Esophagus muscularis mucosa (tissue), 4 donors: Measurements from ENCODE around the gene TMEM80. TPM values are rescaled to one million over a fixed set of nuclear protein-coding genes. Genes with fewer than 3 reads are reported as not detected.

Experiments used
- DNase-seq: peaks from one replicate; pipeline ENCODE4 v3.0.0-alpha.2; 2017; ENCODE audit errors: extremely low spot score
- H3K27ac ChIP-seq, 4 donors: fragments of 200-600 bp; sonication (generic); replicated peaks in 1 of 4; 1 replicate in 3 of 4; 2 replicates in 1 of 4; pipeline ENCODE4 v1.5.1; 2016 to 2019; ENCODE audit warnings: mild to moderate bottlenecking in 1 of 4
- H3K27me3 ChIP-seq, 4 donors: fragments of 200-600 bp; sonication (generic); one replicate each; pipeline versions ENCODE4 v1.5.1 to v1.6.0; 2016 to 2019
- H3K36me3 ChIP-seq, 4 donors: fragments of 200-600 bp; sonication (generic); one replicate each; pipeline ENCODE4 v1.5.1; 2016 to 2019
- H3K4me1 ChIP-seq, 4 donors: fragments of 200-600 bp; sonication (generic); one replicate each; pipeline ENCODE4 v1.5.1; 2016 to 2019
- H3K4me3 ChIP-seq, 4 donors: fragments of 200-600 bp; sonication (generic); 1 replicate in 2 of 4; 2 replicates in 2 of 4; pipeline ENCODE4 v1.5.1; 2016 to 2019; ENCODE audit warnings: mild to moderate bottlenecking in 4 of 4, moderate library complexity in 1 of 4
- H3K9me3 ChIP-seq, 4 donors: fragments of 200-600 bp; sonication (generic); 1 replicate in 3 of 4; 2 replicates in 1 of 4; pipeline ENCODE4 v1.5.1; 2016 to 2019
- EP300 ChIP-seq: sonication (generic); formaldehyde crosslinking; IDR thresholded peaks from one replicate; pipeline ENCODE4 v1.6.1; 2017; ENCODE audit warnings: antibody characterized with exemption
- POLR2A ChIP-seq: fragments of 450-650 bp; IDR thresholded peaks from one replicate; pipeline ENCODE4 v1.6.1; 2017; ENCODE audit warnings: antibody characterized with exemption, moderate library complexity, mild to moderate bottlenecking, low read depth
- POLR2AphosphoS5 ChIP-seq, 2 donors: sonication (generic); formaldehyde crosslinking; IDR thresholded peaks; one replicate each; pipeline ENCODE4 v1.6.1; 2017; ENCODE audit warnings: antibody characterized with exemption in 2 of 2
- WGBS: methylation state at CpG from one replicate; pipeline ENCODE4 v1.1.5; 2018; 5-methylcytosine and 5-hydroxymethylcytosine counted together
- intact Hi-C: fragments of 100-400 bp; cut with DNase I; formaldehyde crosslinking; loops from one replicate; pipeline ENCODE4 v1.15.1; 2023
- total RNA-seq, 4 donors: library from RNA; depleted of rRNA; stranded (reverse); fragments of >200 nt; gene quantifications; one replicate each; pipeline versions ENCODE4 v1.1.0 to v1.2.1, GENCODE V29; 2016
- TF ChIP-seq, protein P1 (sequence below), 3 experiments: fragments of 200-600 bp in 2 of 3; fragments of 450-650 bp in 1 of 3; sonication (generic) in 2 of 3; IDR thresholded peaks; one replicate each; pipeline ENCODE4 v1.5.1; 2017 to 2019; ENCODE audit warnings: antibody characterized with exemption in 3 of 3, mild to moderate bottlenecking in 2 of 3, moderate library complexity in 1 of 3

TMEM80 gene
- total RNA-seq, 4 donors from 2014 or later = 27.4 to 55.2 (median 39.6) TPM

DNA sequence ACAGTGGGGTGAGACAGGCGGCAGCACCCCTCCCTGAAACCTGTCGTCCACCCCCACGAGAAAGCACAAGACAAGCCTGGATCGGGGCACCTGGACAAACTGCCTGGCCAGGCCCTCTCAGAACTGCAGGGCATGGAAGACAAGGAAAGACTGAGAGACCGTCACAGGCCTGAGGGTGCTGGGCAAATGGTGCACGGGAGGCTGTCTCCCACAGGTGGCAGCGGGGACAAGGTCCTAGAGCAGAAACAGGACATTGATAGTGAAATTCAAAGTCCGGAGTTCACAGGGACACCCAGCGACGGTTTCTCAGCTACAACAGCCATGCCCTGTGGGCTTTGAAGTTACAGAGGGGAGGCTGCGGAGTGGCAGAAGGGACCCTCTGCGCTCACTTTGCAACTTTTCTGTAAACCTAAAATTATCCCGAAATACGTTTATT lies 37.9 kb upstream of the TMEM80 start:
- Histone ChIP-seq H3K36me3 (peaks cover 16 to 86% (median 61%) of the 10 kb centered on the region in 4 donors), H3K27me3 (no peaks in the 10 kb centered on the region), H3K4me1 (peaks cover 0 to 3% (median 0%) of the 10 kb centered on the region in 4 donors), H3K9me3 (no peaks in the 10 kb centered on the region), H3K27ac (no peak overlapping the region), H3K4me3 (no peak overlapping the region)
- WGBS = 92% methylated on average over 14 of the region's 14 CpGs
- DNase-seq = no peak
- intact Hi-C loops = no loop called here
- no peak for TF ChIP-seq POLR2AphosphoS5 (IDR thresholded peaks at IDR 0.05)
- no peak for TF ChIP-seq POLR2A
- TF ChIP-seq EP300 = no peak
- TF ChIP-seq, protein P1, sequence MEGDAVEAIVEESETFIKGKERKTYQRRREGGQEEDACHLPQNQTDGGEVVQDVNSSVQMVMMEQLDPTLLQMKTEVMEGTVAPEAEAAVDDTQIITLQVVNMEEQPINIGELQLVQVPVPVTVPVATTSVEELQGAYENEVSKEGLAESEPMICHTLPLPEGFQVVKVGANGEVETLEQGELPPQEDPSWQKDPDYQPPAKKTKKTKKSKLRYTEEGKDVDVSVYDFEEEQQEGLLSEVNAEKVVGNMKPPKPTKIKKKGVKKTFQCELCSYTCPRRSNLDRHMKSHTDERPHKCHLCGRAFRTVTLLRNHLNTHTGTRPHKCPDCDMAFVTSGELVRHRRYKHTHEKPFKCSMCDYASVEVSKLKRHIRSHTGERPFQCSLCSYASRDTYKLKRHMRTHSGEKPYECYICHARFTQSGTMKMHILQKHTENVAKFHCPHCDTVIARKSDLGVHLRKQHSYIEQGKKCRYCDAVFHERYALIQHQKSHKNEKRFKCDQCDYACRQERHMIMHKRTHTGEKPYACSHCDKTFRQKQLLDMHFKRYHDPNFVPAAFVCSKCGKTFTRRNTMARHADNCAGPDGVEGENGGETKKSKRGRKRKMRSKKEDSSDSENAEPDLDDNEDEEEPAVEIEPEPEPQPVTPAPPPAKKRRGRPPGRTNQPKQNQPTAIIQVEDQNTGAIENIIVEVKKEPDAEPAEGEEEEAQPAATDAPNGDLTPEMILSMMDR (IDR thresholded peaks at IDR 0.05) = no peak

DNA sequence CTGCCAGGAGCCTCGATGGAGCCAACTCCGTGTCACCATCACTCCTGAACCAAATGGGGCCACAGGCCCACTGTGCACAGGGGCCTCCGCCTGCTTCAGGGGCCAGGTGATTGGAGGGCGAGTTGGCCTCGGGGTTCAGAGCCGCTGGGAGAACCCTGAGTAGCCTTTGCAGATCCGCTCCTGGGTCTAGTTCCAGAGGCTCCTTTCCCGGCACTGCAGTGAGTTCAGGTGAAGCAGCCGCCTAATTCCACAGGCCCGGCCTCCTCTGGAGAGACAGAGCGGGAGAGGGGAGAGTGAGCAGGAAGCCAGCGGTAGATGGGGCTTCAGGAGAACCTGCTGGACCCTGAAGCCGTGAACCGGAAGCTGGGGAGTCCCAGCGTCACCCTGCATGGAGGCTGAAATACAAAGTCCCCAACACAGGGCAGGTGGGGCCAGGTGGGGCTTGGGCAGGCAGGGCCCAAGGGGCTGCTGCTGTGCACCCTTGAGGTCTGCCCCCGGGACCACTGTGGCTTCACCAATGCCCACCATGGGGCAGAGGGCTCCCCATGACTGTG lies 36.0 kb upstream of the TMEM80 start:
- H3K36me3 ChIP-seq = peaks cover 16 to 82% (median 59%) of the 10 kb centered on the region in 4 donors
- no peak overlapping the region for H3K27ac ChIP-seq

DNA sequence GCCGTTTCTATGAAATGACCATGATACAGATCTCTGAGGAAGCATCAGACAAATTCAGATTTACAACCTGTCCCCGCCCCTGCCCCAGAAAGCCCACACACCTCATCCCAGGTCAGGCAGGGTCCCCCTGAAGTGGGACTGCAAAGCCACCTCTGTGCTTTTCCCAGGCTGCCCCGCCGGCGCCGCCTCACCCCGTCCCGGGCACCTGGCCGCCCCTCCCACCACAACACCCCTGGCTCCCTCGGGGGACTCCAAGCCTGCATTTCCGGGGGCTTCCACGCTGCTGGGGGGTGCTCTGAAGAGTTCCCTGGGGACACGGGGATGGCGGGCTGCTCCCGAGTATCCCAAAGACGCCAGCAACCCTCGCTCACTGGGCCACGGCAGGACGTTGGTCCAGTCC lies 35.3 kb upstream of the TMEM80 start:
- Histone ChIP-seq H3K27ac (no peak overlapping the region), H3K4me3 (no peak overlapping the region), H3K9me3 (no peaks in the 10 kb centered on the region), H3K4me1 (peaks cover 0 to 9% (median 3%) of the 10 kb centered on the region in 4 donors), H3K36me3 (peaks cover 16 to 75% (median 59%) of the 10 kb centered on the region in 4 donors), H3K27me3 (no peaks in the 10 kb centered on the region)
- TF ChIP-seq, protein P1 (IDR thresholded peaks at IDR 0.05) = no peak
- TF ChIP-seq POLR2AphosphoS5 (IDR thresholded peaks at IDR 0.05) (no peak), POLR2A (no peak), EP300 (no peak)
- WGBS = 89% methylated on average over 17 of the region's 19 CpGs
- intact Hi-C loops = no loop called here
- DNase-seq = no peak

More for the DNA sequence above, 36.0 kb upstream of the TMEM80 start:
- no peak for DNase-seq
- peaks cover 0 to 6% (median 0%) of the 10 kb centered on the region in 4 donors for H3K4me1 ChIP-seq
- no peaks in the 10 kb centered on the region for H3K27me3 ChIP-seq
- no peaks in the 10 kb centered on the region for H3K9me3 ChIP-seq
- intact Hi-C loops = no loop called here
- no peak overlapping the region for H3K4me3 ChIP-seq
- TF ChIP-seq, protein P1 (IDR thresholded peaks at IDR 0.05) = no peak
- TF ChIP-seq POLR2A = no peak
- TF ChIP-seq POLR2AphosphoS5 (IDR thresholded peaks at IDR 0.05) = no peak
- WGBS = 90% methylated on average over 14 of the region's 16 CpGs

- Histone ChIP-seq H3K27me3 (no peaks in the 10 kb centered on the region), H3K27ac (no peak overlapping the region), H3K4me1 (peaks cover 0 to 14% (median 9%) of the 10 kb centered on the region in 4 donors), H3K4me3 (no peak overlapping the region), H3K9me3 (no peaks in the 10 kb centered on the region), H3K36me3 (peaks cover 16 to 74% (median 62%) of the 10 kb centered on the region in 4 donors)
- DNase-seq = no peak
- intact Hi-C loops = no loop called here
- WGBS = 85% methylated on average over 19 of the region's 19 CpGs
- TF ChIP-seq EP300 (no peak), POLR2A (no peak), POLR2AphosphoS5 (IDR thresholded peaks at IDR 0.05) (no peak)
- TF ChIP-seq, protein P1 (IDR thresholded peaks at IDR 0.05) = no peak
Measured at GRCh38 chr11:660681-661444, 34.8 kb upstream of the TMEM80 start.
